GM11168 (cell line): ENCODE results near the gene TVP23A.
"Not testable (repeated sequence)": the region's sequence is repeated elsewhere in the genome, so short reads cannot be mapped to it uniquely, and the experiment has no call there.

Experiments used
- in situ Hi-C: fragments of 300-500 bp; cut with MboI; formaldehyde crosslinking; loops from one replicate; pipeline ENCODE4 v1.12.0; 2022; ENCODE audit warnings: low sequenced_read_pairs; ENCODE audit not compliant: unreplicated experiment

The TVP23A gene

DNA sequence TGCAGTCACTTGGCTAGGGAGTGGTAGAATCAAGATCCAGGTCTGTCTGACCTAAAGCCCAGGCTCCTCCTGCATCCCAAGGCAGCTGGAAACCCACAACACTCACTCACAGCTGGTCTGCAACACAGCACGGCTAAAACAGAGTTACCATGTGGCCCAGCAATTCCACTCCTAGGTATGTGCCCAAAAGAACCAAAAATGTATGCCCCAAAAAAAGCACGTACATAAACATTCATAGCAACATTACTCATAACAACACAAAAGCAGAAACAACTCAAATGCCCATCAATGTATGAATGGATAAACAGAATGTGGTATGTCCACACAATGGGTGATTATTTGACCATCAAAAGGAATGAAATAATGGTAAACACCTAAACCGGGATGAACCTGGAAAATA lies 8.9 kb downstream of the TVP23A start:
- in situ Hi-C loops, result no loop called here

DNA sequence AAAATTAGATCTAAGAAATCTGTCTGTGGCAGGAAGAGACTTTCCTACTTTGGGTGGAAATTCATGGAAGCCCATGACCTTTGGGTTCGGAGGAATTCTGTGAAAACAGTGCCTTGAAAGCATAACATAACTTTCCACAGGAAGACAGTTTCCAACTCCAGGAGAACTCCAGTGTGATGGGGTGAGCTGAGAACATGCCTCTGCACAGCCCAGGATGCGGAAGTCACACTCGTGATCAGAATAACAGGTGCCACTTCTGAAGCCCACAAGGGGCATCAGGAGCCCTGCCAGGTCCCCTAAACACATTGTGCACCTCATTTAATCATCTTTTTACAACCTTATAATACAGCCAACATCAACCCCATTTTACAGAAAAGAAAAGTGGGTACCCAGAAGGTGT lies 9.7 kb downstream of the TVP23A start:
- in situ Hi-C loops, result no loop called here

DNA sequence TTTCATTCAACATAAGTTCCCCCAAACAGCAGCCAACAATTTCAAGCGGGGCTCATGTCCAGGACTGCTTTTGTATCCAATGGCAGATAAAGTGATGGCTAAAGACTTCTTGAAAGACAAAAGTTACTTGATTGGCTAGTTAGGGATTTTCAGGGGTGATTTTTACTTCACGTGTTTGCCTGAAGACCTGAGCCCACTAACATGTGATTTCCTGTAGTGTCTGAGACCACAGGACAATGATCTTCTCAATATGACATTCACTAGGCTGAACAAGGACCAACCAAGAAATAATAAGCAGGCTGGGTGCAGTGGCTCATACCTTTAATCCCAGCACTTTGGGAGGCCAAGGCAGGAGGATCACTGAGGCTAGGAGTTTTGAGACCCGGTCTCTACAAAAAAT lies 10.4 kb downstream of the TVP23A start:
- in situ Hi-C loops, result no loop called here

DNA sequence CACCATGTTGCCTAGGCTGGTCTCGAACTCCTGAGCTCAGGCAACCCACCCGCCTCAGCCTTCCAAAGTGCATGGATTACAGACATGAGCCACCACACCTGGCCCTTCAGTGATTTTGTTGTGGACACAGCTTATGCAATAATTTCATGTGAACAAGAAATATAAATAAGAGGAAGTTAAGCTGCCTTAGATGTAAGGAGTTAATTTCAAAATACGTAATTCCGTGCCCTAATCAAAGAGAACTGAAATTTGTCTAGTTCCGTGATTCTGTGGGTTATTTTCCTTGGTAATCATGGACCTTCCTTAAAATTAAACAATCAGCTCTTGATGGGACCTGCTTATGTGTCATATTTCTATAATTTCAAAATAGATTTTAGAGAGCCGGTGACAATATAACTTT lies 11.9 kb downstream of the TVP23A start:
- in situ Hi-C loops, result no loop called here

- in situ Hi-C loops, result no loop called here
These were observed 13.3 kb downstream of the TVP23A start for GRCh38 chr16:10805334-10805733.

DNA sequence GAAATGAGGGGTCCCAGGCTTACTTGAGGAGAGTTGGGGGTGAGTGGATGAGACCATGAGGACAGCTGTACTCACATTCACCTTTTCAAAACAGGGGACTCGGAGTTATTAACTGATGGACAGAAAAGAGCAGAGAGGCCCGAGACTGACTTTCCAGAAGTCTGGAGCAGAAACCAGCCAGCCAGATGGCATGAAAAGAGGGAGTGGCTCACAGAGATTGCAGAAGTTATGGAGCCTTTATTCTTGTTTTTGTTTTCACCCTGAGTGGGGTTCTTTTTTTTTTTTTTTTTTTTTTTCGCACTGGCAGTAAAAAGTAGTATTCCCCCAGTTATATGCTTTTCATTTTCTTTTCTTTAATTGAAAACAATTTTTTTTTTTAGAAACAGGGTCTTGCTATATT lies 18.9 kb downstream of the TVP23A start:
- in situ Hi-C loops, result no loop called here

DNA sequence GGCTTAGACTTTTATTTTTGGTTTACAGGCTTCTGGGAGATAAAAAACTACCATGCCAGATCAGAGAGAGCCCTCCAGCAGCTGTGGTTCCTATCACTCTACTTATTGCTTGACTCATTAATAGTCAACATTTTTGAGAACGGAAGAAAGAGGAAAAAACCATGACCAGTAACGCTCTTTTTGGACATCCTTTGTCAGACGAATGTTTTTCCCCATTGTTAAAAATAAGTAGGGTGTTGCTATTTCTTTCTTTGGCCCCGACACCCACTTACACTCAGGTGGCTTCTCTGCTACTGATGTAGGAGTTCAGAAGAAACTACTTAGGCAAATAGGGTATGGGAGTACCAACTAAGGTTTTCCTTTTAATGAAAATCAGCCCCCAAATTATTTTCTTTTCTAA lies 27.5 kb downstream of the TVP23A start:
- in situ Hi-C loops, result no loop called here

DNA sequence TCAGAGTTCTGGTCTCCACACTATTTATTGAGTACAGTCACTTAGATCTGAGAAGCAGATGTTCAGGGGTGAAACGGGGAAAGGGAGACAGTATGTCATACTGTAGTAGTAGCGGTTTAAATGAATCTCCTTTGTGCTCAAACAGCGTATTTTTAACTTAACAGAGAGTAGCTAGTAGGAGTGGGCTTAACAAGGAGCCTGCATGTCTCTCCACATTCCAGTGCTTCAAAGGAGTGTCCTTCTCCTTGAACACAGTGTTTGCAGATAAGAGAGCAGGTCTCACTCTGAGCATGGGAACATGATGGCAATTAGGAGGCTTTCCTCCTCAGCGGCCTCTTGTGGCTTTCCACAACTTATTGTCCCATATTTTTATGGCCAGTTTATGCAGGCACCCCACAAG lies 30.0 kb downstream of the TVP23A start:
- in situ Hi-C loops, result not testable (repeated sequence)

- in situ Hi-C loops, result no loop called here
These were observed 31.3 kb downstream of the TVP23A start for GRCh38 chr16:10787304-10787703.

DNA sequence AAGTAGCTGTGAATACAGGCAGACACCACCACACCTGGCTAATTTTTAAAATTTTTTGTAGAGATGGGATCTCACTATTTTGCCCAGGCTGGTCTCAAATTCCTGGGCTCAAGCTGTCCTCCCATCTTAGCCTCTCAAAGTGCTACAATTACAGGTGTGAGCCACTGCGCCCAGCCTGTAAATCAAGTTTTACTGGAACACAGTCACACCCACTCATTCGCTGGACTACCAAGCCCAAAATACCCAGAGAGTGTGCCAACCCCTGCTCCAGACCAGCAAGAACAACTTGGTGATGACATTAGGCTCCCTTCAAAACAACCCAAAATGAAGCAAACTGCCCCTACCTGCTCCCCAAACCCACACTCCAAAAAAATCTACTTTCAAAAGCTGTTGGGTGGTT lies 36.0 kb downstream of the TVP23A start:
- in situ Hi-C loops, result no loop called here

DNA sequence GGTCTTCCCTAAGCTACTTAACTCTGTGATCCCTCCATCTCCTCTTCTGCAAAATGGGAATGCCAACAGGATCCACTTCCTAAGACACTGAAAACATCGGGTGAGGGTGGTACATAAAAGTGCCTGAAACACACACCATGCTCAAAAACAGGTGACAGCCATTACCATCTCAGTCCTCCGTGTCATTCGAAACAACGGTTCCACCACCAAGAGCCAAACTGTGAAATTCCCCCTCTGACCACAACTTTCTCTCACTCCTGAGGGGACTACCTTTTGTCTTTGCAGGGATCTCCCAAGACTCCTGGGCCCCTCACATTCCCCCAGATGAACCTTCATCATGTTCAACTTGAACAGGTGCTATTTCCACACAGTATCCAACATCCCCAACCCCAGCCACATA lies 38.0 kb downstream of the TVP23A start:
- in situ Hi-C loops, result no loop called here

- in situ Hi-C loops, result not testable (repeated sequence)
These were observed 38.7 kb downstream of the TVP23A start for GRCh38 chr16:10779908-10780307.

DNA sequence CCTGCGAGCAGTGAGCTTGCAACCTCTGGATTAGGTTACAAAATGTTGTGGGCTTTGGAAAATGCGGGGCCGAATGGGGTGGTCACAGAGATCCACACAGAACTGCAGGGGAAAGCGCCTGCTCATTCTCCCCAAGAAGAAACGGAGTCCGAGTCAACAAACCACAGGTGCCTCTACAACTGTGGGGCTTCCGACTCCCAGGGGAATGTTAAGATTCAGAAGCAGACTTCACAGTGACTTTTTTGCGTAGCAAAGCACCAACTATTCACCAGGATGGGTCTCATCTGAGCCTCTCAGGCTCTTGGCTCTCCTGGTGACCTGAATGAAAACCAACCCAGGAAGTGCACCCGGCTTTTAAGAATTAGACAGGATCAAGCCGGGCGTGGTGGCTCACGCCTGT lies 41.2 kb downstream of the TVP23A start:
- in situ Hi-C loops, result no loop called here

GRCh38 chr16:10776923-10777322 lies 41.7 kb downstream of the TVP23A start:
- in situ Hi-C loops, result not testable (repeated sequence)

DNA sequence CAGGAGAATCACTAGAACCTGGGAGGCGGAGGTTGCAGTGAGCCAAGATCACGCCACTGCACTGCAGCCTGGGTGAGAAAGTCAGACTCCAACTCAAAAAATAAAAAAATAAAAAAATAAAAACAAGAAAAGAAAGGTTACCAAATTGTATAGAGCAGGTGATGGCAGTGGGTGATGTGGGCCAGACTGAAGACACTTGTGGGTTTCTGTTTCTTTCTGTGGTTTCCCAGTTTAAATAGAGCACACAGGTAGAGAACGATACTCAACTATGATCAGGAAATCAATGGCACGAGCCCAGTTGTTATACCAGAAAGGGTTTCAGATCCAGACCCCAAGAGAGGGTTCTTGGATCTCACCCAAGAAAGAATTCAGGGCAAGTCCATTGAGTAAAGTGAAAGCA lies 42.3 kb downstream of the TVP23A start:
- in situ Hi-C loops, result no loop called here

GRCh38 chr16:10770907-10771306 lies 47.7 kb downstream of the TVP23A start:
- in situ Hi-C loops, result no loop called here

GRCh38 chr16:10769381-10769780 lies 49.2 kb downstream of the TVP23A start:
- in situ Hi-C loops, result no loop called here

DNA sequence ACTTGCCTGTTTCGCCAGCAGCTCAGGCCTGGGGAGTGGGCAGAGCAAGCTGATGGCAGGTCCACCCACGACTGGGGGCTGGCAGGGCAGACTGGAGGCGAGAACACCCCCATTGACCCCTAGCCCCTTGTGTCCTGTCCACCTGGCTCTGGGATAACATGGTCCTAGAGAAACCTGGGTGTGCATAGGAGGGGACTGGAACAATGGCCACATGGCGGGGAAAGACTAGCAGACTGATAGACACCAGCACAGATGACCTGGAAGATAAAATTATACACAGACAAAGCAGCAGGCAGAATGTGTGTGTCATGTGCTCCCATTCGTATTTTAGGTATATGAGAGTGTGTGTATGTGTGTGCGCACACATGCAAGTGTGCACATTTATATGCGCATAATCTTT lies 51.5 kb downstream of the TVP23A start:
- in situ Hi-C loops, result no loop called here

- in situ Hi-C loops, result no loop called here
These were observed 52.8 kb downstream of the TVP23A start for GRCh38 chr16:10765772-10766171.

- in situ Hi-C loops, result no loop called here
These were observed 55.1 kb downstream of the TVP23A start for GRCh38 chr16:10763456-10763855.

GRCh38 chr16:10762336-10763016 lies 56.1 kb downstream of the TVP23A start:
- in situ Hi-C loops, result no loop called here

- in situ Hi-C loops, result no loop called here
These were observed 57.2 kb downstream of the TVP23A start for GRCh38 chr16:10761373-10761772.

- in situ Hi-C loops, result no loop called here
These were observed 57.7 kb downstream of the TVP23A start for GRCh38 chr16:10760858-10761257.
